Measurements from ENCODE around the gene ATXN1.
"Not testable (repeated sequence)": the region's sequence is repeated elsewhere in the genome, so short reads cannot be mapped to it uniquely, and the experiment has no call there.

The ATXN1 gene

DNA sequence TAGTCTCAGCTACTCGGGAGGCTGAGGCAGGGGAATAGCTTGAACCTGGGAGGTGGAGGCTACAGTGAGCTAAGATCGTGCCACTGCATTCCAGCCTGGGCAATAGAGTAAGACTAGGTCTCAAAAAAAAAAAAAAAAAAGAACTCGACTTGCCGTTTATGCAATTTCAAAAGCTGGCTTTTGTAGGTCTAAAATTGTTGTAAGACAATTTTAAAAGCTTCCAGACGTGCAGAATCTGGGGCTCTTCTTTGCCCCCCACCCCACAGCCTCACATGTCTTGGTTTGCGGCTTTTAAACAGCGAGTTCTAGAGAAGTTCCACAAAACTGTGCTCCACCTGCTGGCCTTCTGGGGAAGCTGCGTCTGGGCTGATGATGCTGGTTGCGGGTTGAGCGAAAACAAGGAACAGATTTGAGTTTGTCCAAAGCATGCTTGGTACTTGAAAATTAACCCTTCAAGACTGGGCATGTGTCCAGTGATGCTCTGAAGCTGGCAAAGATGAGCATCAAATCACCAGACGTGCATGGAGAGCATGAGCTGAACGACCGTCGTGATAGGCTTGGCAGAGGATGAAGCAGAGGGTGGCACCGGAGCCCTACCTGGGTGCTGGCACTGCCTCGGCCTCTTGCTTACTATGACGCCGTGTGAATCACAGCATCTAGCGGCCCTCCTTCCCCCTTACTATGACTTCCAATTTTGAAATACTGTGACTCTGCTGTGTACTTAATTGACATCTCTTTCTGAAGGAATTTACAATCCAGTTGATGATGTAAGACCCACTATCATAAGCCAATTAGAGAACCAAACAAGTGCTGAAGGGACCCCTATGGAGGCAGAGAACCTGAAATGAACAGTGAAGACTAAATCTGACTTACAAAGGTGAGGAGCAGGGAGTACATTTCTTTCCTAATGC, 351.5 kb downstream of the ATXN1 start:
- Histone ChIP-seq H3K4me3 (ENCODE audit: low read depth, low read length) (no peak overlapping the region), H3K36me3 (no peaks in the 10 kb centered on the region), H3K27me3 (no peaks in the 10 kb centered on the region), H3K9me3 (no peaks in the 10 kb centered on the region), H3K4me1 (peaks cover 4% of the 10 kb centered on the region)
- DNase-seq = peak; percentile 63
- TF ChIP-seq, protein P1, sequence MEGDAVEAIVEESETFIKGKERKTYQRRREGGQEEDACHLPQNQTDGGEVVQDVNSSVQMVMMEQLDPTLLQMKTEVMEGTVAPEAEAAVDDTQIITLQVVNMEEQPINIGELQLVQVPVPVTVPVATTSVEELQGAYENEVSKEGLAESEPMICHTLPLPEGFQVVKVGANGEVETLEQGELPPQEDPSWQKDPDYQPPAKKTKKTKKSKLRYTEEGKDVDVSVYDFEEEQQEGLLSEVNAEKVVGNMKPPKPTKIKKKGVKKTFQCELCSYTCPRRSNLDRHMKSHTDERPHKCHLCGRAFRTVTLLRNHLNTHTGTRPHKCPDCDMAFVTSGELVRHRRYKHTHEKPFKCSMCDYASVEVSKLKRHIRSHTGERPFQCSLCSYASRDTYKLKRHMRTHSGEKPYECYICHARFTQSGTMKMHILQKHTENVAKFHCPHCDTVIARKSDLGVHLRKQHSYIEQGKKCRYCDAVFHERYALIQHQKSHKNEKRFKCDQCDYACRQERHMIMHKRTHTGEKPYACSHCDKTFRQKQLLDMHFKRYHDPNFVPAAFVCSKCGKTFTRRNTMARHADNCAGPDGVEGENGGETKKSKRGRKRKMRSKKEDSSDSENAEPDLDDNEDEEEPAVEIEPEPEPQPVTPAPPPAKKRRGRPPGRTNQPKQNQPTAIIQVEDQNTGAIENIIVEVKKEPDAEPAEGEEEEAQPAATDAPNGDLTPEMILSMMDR (IDR thresholded peaks at IDR 0.05; ENCODE audit: low read depth, low read length) = peak; percentile 90

DNA sequence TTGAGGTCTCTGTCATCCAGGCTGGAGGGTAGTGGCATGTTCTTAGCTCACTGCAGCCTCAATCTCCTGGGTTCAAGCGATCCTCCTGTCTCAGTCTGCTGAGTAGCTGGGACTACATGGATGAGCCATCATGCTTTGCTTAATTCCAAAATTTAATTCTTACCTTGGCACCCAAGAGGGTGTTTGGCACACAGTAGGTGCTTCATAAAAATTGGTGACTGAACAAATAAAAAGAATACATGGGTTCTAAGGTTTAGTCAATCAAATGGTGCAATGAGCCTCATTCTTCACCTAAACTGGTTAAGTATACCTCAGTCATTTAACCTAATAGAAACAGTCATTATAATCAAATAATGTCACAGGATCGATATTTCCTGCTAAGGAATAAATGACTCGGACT, 352.5 kb downstream of the ATXN1 start:
- TF ChIP-seq, protein P1 (IDR thresholded peaks at IDR 0.05; ENCODE audit: low read depth, low read length) = no peak

GRCh38 chr6:16406966-16407365, 354.3 kb downstream of the ATXN1 start:
- peaks cover 7% of the 10 kb centered on the region for H3K4me1 ChIP-seq
- TF ChIP-seq, protein P1 (IDR thresholded peaks at IDR 0.05; ENCODE audit: low read depth, low read length) = no peak

More for the DNA sequence above, 352.5 kb downstream of the ATXN1 start:
- H3K9me3 ChIP-seq = no peaks in the 10 kb centered on the region
- H3K36me3 ChIP-seq = no peaks in the 10 kb centered on the region
- no peak overlapping the region for H3K4me3 ChIP-seq (ENCODE audit: low read depth, low read length)
- no peaks in the 10 kb centered on the region for H3K27me3 ChIP-seq
- no peak for DNase-seq
- peaks cover 4% of the 10 kb centered on the region for H3K4me1 ChIP-seq

DNA sequence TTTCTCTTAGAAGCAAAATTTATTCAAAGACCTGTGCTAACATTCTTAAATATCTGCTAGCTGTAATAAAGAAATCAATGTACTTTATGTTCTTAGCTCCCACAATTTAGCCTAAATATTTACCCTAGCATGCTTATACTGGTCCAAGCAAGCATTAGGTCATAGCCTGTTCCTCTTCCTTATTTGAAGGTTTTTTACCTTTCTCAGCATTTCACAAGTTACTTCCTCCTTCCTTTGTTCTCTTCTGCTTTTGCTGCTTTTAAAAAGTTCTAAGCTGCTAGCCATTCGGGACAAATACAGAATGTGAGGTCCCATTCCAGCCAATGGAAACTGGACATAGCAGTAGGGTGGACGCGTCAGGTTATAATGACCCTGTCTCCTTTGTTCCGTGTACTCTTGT, 354.7 kb downstream of the ATXN1 start:
- H3K4me1 ChIP-seq = peaks cover 11% of the 10 kb centered on the region
- H3K36me3 ChIP-seq; H3K4me3 ChIP-seq (ENCODE audit: low read depth, low read length); H3K27me3 ChIP-seq; H3K9me3 ChIP-seq; DNase-seq: not testable (repeated sequence)

More at GRCh38 chr6:16406966-16407365, 354.3 kb downstream of the ATXN1 start:
- Histone ChIP-seq H3K36me3 (no peaks in the 10 kb centered on the region), H3K4me3 (ENCODE audit: low read depth, low read length) (no peak overlapping the region), H3K27me3 (no peaks in the 10 kb centered on the region), H3K9me3 (no peaks in the 10 kb centered on the region)
- DNase-seq = no peak

- Histone ChIP-seq H3K4me1 (peaks cover 12% of the 10 kb centered on the region), H3K9me3 (no peaks in the 10 kb centered on the region), H3K27me3 (no peaks in the 10 kb centered on the region), H3K4me3 (ENCODE audit: low read depth, low read length) (no peak overlapping the region), H3K36me3 (no peaks in the 10 kb centered on the region)
- DNase-seq = no peak
- TF ChIP-seq, protein P1 (IDR thresholded peaks at IDR 0.05; ENCODE audit: low read depth, low read length) = no peak
Observed at GRCh38 chr6:16405375-16405774, 355.9 kb downstream of the ATXN1 start.

DNA sequence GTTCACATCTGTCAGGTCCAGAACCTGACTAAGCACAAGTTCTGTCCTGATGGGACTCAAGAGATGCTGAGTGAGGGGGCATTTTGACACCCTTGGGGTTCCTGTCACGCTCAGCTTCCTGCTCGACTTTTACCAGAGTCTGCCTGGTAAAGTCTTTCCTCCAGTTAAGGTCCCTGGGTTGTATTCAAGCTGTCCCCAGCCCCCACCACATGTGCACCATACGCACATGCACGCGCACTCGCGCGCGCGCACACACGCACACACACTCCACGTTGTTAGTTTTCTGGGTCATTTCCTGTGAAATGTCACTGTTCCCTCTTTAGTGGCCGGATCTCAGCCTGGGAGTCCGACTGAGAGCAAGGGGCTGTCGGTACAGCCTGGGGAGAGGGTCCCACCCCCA, 356.8 kb downstream of the ATXN1 start:
- peaks cover 12% of the 10 kb centered on the region for H3K4me1 ChIP-seq
- H3K9me3 ChIP-seq = no peaks in the 10 kb centered on the region
- no peaks in the 10 kb centered on the region for H3K36me3 ChIP-seq
- H3K4me3 ChIP-seq (ENCODE audit: low read depth, low read length) = no peak overlapping the region
- H3K27me3 ChIP-seq = no peaks in the 10 kb centered on the region
- TF ChIP-seq, protein P1 (IDR thresholded peaks at IDR 0.05; ENCODE audit: low read depth, low read length) = no peak
- DNase-seq = no peak
